ENCODE data around the gene TRPV3.
"Not testable (repeated sequence)": the region's sequence is repeated elsewhere in the genome, so short reads cannot be mapped to it uniquely, and the experiment has no call there.

Gene TRPV3

DNA sequence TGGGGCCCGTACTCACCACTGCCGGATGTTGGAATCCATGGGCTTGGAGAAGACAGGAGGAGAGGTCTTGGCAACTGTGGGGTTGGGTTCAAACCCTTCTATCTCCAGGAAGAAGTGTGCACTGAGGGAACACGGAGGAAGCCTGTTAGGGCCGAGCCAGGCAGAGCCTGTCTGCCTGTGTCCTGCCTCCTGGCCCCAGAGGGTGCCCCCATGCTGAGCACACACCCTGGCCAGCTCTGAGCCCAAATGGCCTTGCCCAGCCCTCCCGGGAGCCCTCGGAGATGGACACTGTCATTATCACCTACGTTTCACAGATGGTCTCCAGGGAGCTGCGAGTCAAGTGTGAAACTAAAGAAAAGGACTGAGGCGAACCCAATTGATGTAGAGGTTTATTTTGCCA is 12.5 kb downstream of the TRPV3 start:
- no peak for DNase-seq

DNA sequence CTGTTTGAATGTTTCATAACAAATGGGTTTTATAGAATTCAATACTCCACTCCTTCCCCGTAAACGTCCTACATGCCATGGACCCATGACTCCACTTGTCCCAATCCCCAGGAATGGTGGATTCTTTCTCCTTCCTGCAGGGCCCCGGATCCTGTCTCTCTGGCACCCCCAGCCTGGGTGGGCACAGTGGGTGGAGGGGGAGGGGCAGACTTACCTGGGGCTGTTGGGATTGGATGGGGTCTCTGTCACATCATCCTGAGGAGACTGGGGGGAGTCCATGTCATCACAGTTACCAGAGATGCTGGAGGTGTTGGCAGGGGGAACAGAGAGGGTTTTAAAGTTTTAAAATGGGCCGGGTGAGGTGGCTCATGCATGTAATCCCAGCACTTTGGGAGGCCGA is 13.2 kb downstream of the TRPV3 start:
- DNase-seq = no peak

DNA sequence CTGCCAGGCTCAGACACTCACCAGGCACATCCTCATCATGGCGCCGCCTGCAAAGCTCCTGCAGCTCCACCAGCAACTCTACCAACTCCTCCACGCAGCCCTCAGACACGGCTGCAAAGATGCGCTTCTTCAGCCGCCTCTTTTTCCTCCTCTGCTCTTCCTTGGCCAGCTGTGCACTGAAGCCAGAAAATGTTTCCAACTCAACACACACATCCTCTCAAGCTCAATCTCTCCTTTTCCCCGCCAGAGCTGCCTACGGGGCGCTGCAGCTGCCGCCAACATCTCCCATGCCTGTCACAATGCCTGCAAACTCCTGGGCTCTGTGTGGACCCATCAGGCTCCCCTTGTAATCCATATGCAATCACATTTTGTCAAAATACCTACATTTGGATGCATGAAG is 14.2 kb downstream of the TRPV3 start:
- DNase-seq = no peak

GRCh38 chr17:3542410-3543088 is 15.1 kb downstream of the TRPV3 start:
- DNase-seq = no peak

DNA sequence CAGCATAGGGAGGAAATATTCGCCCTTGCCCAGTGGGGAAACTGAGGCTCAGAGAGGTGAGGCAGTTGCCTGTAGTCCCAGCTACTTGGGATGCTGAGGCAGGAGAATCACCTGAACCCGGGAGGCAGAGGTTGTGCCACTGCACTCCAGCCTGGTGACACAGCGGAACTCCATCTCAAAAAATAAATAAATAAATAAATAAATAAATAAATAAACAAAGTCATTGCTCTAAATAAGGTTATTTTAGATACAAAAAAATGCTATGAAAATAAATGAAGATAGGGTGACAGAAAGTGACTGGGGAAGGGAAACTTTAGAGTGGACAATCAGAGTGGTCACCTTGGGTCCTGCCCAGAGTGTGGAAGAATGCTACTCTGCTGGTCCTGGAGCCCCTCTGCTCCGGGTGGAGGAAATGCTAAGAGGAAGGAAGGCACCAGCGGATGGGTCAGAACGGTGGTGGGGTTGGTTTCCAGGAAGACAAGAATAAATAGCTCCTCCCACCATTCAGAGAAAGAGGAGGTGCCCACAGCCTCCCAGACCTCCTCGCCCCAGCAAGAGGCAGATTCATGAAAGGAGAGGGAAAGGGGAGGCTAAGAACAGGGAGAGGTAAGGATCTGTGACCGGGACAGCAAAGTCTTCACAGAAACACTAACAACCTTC is 17.6 kb downstream of the TRPV3 start:
- DNase-seq = no peak

DNA sequence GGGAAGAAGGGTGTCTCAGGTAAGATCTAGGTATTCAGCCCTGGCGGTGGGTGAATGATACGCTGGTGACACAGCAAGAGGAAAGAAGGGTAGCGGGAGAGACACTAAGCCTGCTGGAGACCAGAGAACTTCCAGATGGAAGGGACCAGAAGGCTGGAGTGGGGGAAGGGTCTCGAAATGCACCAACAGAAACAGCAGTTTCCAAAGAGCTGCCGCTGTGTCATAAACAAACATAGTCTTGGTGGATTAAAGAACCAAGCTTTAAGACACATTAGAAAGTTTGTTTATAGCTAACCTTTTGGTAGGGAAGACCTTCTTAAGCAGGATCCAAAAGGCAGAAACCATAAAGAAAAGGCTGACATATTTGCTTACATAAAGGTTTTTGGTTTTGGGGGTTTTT is 20.9 kb downstream of the TRPV3 start:
- DNase-seq = no peak

DNA sequence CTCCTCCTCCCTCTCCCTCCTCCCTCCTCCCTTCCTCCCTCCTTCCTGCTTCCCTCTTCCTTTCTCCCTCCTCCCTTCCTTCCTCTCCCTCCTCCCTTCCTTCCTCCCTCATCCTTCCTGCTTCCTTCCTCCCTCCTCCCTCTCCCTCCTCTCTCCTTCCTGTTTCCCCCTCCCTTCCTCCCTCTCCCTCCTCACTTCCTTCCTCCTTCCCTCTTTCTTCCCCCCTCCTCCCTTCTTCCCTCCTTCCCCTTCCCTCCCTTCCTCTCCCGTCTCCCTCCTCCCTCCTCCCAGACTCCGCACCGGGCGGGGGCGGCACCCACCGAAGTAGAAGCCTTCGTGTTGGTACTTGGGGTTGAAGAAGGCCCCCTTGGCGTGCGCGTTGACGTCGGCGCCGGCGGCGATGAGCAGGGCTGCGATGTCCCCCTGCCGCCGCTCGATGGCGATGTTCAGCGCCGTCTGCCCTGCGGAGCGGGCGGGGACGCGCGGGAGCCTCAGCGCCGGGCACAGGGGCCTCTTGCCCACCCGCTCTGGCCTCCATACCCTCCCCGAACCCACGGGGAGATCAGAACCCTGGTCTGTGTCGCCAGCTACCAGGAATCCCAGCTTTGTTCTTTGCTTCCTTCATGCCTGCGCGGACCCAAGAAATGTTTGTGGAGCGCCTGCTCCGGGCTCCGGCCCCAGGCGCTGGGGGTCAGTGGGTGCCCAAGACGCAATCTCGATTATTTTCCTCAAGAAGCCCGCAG is 22.2 kb downstream of the TRPV3 start:
- no peak for DNase-seq

- no peak for DNase-seq
These were observed 22.7 kb downstream of the TRPV3 start for GRCh38 chr17:3534881-3535252.

DNA sequence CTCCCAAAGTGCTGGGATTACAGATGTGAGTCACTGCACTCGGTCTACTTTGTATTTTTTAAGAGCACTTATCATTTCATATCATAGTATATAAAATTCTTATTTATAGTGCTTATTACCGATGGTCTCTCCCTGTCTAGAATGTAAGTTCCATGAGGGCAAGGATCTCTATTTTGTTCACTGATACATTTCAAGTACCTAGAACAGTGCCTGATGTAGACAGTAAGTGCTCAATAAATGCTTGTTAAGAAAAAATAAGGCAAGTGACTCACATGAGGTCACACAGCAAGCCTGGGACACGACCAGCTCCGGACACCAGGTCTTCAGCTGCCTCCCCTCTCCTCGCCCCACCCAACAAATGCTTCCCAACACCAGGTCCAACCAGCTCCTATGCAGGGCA is 23.9 kb downstream of the TRPV3 start:
- no peak for DNase-seq

GRCh38 chr17:3532859-3533142 is 24.8 kb downstream of the TRPV3 start:
- no peak for DNase-seq

GRCh38 chr17:3532106-3532858 is 25.3 kb downstream of the TRPV3 start:
- DNase-seq = no peak

DNA sequence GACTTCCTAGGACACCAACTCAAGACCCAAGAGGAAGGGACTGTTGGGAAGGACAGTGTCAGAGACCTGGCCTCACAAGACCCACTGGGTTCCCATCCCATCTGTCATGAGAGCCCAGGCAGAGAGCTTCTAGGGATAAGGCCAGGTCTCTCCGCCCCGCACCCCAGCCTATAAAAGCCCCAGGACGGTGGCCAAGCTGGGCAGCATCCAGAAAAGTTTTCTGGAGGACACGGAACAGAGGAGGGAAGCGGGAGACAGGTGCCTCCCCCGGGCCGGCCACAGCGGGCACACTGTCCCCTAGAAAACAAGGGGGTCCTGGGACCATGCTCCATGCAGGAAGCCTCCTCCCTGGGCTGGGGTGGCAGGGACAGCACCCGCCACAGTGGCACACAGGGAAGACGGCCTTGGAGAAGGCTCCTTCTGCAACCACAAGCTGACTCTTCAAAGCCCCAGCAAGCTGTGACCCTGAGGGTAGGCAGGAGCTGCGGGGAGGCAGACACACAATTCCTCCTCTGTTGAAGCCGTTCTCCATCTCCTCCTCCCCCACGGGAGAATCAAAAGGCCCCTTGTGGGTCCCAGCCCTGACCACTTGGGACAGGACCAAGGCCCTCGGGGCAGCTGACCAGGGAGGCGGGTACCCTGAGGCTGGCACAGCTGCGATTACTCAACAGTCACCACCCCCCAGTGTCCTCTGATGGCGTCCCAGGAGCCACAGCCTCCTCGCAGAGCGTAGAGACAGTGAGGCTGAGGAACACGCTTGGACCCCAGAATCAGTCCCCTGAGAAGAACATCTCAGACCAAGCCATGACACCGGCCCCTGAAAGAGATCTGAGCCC is 26.1 kb downstream of the TRPV3 start:
- DNase-seq = no peak

GRCh38 chr17:3529817-3530741 is 27.5 kb downstream of the TRPV3 start:
- no peak for DNase-seq

DNA sequence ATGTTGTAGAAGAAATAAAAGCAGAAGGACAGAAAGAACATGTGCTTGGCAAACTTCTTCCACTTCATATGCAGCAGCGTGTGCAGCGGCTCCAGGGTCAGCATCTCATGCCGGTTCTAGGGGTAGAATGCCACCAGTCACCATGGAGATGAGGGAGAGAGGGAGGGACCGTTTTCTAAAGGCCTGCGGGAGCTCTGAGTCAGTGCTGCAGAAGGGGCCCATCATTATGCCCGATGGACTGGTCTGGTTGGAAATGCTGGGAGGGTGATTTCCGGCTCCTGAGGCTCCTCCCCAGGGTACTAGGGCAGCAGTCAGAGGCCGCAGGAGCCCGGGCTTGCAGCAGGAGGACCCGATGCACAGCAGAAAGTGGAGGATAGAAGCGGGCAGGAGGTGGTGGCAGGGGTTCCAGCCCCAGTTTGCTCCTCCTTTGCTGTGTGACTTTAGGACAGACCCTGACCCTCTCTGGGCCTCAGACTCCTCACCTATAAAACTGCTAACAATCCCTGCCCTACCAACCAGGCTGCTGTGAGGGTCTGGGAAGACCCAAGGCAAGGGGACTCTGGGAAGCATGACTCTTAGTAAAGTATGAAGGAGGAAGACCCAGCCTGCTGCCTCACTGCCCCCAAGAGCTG is 28.6 kb downstream of the TRPV3 start:
- no peak for DNase-seq

DNA sequence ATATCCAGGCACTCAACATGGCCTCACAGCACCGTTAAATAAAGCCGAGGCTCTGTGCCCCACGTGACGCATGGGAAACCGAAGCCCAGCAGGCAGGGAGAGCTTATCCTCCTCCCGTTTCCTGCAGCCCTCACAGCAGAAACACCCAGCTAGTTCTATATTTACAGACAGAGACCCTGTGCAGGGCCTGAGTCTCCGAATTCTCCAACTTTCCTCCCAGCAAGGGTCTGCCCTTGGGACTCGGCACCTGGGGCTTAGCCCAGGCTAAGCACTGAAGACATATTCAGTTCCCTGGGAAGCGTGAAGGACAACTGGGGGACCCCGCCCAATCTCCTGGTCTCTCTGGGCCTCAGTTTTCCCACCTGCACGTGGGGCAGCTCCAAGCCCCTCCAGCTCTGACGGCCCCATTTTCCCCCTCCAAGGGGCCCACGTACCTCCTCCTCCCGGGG is 29.2 kb downstream of the TRPV3 start:
- DNase-seq = no peak

GRCh38 chr17:3527896-3528295 is 29.7 kb downstream of the TRPV3 start:
- no peak for DNase-seq

DNA sequence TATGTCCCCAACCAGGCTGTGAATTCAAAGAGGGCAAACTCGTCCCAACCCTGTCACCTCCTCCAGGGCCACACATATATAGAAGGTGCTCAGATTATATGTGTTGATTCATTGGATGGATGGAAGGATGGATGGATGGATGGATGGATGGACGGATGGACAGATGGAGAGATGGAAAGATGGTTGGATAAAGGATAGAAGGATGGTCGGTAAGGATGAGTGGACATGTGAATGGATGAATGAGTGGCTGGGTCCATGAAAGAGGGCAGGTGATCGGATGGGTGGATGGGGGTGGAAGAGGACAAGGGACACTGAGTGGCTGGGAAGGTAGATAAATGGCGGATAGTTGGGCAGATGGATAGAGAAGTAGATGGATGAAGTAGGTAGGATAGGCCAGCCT is 30.1 kb downstream of the TRPV3 start:
- DNase-seq = no peak

- DNase-seq = no peak
These were observed 30.6 kb downstream of the TRPV3 start for GRCh38 chr17:3526971-3527370.

DNA sequence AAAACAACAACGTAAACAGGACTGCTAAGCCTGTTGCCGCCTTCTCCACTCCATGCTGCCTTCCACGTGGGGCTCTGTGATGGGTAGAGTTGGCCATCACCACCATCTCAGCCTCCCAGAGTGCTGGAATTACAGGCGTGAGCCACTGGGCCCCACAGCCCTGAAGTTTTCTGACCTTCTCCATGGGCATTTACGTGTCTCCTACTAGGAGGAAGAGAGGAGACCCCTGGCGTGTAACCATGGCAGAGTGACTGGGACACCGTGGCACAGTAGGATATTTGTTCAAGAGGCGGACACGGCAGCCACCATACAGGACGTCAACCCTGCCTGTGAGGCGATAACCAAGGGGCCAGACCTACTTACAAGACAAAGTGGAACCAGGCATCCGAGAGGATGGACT is 31.1 kb downstream of the TRPV3 start:
- no peak for DNase-seq

GRCh38 chr17:3524024-3524423 is 33.6 kb downstream of the TRPV3 start:
- DNase-seq = no peak

- not testable (repeated sequence) for DNase-seq
These were observed 38.1 kb downstream of the TRPV3 start for GRCh38 chr17:3519472-3519871.
